HG03558 (cell line): ENCODE results near the gene SRSF12.

Experiments used
- ATAC-seq: cut with Tn5 transposase; IDR thresholded peaks from one replicate; pipeline ENCODE4 v1.9.1; 2021; ENCODE audit warnings: moderate number of reproducible peaks; ENCODE audit not compliant: unreplicated experiment; ENCODE audit errors: extremely low read depth

SRSF12 gene

GRCh38 chr6:89117211-89118108 lies at the start of gene SRSF12:
TSS of gene SRSF12 (minus strand) at chr6:89118071. CDS start at chr6:89117887, 184 bp downstream.
- ATAC-seq: no peak

- ATAC-seq: no peak
Observed at GRCh38 chr6:89162047-89162371, 44.1 kb upstream of the SRSF12 start.

DNA sequence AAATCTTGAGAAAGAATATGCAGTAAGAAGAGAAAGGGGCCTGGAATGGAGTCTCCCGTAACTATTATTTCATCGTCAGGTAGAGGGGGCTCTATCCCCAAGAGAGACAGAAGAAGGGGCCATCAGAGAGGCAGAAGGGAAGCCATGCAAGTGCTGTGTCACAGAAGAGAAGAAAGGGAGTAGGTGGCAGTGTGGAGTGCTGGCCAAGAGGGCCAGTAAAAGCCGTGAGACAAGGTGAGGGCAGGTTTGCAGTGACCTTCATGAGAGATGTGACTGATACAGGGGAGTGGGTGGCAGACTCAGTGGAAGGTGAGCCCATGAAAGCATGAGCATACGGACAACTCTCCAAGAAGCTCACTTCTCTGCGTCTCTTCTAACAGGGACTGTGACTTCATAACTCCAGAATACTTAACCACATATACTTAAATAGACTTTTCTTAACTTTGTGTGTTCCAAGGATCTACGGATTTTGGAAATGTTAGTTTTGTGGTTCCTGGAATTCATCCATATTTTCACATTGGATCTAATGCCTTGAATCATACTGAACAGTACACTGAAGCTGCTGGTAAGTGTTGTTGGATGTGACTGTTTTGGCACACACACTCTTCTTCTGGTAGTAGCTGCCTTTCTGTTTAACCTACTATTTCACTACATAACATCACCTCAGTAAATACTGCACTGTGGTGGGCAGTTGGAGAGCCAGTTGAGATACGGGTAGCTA lies 43.6 kb upstream of the SRSF12 start:
- ATAC-seq: no peak

DNA sequence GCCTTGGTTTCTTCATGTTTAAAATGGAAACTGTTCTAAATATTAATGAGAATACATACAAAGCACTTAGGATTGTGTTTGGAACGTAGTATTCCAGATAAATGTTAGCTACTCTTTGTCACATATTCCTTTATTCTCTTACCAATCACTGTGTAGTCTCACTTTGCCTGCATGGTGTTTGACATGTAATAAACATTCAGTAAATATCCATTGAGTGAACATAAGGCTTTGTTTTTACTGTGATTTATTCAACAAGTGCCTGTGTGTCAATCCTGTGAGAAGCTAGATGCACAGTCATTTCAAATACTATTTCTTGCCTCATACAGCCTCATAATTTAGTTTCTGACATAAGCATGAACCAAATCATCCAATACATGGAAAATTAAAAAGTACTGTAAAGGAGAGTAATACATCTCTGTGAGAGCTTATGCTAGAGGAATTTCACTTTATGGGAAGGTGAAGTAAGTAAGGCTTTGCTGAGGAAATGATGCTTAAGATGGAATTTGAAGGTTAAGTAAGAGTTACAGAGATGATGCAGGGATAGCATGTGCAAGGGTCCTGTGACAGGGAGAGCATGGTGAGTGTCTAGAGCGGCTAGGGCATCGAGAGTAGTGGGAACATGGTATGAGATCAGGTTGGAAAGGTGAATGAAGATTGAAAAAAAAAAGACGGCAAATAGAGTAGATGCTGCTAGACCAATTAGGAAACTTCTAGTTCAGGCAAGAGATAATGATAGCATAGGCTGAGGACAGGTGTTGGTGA lies 42.6 kb upstream of the SRSF12 start:
- ATAC-seq: no peak

DNA sequence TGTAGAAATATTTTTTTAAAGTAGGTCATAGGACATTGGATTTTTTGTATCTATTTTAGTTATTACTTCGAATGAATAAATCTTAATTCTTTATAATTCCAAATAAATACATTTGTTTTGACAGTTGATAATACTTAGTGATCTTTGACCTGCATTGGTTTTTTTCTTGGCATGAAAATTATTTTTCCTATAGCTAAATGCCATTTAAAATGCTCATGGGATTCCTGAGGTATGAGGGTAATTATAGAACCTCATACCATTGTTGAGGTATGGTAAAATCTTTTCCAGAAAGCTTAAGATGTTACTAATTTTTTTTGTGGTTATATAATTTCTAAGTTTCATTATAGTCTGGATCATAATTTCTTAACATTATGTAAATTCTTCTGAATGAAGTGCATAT lies 36.3 kb upstream of the SRSF12 start:
- no peak for ATAC-seq

DNA sequence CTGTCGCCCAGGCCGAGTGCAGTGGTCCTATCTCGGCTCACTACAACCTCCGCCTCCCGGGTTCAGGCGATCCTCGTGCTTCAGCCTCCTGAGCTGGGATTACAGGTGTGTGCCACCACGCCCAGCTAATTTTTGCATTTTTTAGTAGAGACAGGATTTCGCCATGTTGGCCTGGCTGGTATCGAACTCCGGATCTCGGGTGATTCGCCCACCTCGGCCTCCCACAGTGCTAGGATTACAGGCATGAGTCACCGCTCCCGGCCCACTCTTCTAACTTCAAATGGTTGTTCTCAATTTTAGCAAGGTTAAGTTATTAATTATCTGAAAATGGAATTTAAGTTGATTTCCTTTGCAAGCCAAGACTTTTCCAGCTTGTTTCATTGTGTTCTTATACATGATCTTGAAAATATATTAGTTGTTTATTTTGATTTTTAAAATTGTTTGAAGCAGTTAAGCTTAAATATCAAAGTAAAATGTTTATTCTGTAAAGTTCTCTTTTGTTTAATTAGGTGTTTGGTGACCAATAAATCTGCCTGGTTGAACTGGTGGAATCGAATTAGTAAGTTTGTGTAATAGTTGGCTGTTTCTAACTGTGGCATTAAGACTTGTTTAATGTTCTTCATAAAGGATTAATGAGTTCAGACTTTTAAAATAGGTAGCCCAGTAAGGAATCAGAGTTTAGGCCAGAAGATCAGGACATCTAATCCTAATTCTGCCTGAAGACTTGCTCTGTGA lies 30.3 kb upstream of the SRSF12 start:
- no peak for ATAC-seq

DNA sequence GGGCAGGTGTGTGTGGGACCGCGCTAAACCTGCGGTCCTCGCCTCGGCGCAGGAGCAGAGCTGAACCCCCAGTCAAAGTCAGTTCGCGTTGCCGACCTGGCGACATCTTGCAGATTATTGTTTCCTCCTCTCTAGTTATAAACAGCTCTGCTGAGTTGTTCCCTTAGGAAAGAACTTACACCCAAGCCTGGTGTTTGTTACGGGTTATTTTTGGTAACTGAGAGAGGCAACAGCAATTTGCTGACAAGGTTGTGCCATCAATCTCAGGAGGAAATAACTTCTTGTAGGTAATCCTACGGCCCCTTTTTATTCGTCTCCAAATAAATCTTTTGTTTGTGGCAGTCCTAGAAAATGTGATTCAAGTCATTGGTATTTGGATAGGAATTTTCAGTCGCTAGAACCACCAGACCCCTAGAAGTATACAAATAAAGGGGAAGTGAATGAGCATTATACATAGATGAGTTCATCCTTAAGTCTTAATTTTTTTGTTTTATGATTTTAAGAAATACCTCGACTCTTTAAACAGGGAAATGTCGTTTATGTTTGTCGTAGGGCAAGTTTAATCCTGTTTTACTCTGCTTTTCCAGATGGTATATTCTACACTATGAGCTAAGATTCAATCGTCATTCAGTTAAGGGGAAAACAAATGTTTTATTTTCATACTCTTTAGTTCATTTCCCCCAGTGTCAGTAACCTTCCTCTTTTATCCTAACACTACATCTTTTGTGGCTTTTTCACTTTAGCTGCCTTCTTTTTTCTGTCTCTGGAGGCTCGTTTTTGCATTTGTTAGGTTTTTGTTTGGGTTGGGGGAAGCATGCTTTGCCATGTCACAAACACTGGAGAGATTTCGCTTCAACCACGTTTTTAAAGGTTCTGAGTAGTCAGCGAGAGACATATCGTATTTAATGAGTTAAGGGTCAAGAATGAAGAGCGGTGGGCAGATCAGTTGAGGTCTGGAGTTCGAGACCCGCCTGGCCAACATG lies 29.1 kb upstream of the SRSF12 start:
- ATAC-seq: peak; percentile 23

DNA sequence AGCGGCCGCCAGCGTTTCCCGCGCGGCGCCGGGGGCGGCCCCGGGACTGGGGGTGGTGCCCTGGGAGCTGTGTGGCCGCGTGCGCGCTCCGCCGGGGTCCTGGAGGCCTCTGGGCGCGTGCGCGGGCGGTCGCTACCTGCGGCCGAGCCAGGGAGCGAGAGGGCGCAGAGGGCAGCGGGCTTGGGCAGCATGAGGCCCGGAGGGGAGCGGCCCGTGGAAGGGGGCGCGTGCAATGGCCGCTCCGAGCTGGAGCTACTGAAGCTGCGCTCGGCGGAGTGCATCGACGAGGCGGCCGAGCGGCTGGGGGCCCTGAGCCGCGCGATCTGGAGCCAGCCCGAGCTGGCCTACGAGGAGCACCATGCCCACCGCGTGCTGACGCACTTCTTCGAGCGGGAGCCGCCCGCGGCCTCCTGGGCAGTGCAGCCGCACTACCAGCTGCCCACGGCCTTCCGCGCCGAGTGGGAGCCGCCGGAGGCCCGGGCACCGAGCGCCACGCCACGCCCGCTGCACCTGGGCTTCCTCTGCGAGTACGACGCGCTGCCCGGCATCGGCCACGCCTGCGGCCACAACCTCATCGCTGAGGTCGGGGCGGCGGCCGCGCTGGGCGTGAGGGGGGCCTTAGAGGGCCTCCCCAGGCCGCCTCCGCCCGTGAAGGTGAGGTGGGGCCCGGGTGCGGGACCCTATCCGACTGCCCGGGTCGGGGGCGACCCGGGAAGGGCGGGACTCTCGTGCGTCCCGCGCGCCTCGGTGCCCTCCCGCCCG lies 28.3 kb upstream of the SRSF12 start, which contains the start of gene PM20D2:
TSS of gene PM20D2 (plus strand) at position 100 of the 762 bp plus-strand sequence. CDS start at position 190, 90 bp downstream.
- peak; percentile 32 for ATAC-seq

GRCh38 chr6:89145091-89145955 lies 27.5 kb upstream of the SRSF12 start:
- peak; percentile 30 for ATAC-seq

DNA sequence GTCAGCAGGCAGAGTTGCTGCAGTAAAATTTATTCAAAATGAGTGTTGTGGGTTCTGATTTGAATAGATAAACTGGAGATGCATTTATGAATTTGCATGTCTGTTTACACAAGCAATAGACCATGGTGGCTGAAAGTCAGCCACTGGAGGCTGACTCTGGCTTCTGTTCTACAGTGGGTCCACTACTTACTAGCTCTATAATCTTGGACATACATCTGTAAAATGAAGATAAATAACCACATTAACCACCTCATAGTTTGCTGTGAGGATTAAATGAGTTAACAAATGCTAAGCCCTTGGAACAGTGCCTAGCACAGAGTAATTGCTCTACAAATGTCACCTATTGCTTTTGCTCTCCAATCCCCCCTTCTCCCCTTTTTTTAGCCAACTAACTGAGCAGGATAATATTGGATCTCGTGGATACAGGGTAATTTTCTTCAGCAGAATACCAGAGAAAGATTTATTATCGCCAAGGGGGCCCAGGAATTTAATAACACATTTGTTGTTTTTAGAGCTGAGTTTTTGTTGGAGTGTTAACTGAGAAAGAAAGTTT lies 26.6 kb upstream of the SRSF12 start:
- no peak for ATAC-seq

DNA sequence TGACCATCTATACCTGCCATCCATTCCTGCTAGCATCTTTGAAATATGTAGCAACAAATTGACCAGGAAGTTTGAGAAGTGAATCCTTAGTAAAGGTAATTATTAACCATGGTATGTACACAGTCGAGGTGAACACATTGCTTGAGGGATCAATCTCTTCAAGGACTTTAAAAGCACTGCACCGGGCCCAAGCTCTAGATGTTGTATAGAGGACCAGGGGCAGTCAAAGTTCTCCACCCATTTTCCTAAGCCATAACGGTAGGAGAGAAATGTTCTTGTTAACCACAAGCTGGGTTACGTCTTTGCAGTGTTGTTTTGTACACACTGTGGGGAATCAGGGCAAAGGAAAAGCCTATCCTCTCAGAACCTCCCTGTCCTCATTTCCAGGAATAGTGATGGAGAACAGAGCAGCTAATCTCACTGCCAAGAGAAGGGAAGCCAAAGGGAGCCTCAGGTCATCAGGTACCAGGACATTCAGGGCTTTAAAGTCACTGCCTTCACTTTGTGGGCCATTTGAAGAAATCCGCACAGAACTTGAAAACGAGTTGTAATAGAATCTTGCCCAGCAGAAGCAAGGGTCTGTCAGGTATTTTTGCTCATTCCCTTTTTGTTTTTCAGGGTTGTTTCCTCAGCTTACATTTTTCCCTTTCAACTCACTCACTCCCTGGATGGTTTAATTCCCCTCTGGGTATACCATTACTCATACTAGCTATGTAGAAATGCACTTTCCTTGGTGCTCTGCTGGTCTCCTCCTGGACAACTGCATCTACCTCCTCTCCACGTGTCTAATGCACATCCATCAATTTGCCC lies 22.7 kb upstream of the SRSF12 start:
- no peak for ATAC-seq

DNA sequence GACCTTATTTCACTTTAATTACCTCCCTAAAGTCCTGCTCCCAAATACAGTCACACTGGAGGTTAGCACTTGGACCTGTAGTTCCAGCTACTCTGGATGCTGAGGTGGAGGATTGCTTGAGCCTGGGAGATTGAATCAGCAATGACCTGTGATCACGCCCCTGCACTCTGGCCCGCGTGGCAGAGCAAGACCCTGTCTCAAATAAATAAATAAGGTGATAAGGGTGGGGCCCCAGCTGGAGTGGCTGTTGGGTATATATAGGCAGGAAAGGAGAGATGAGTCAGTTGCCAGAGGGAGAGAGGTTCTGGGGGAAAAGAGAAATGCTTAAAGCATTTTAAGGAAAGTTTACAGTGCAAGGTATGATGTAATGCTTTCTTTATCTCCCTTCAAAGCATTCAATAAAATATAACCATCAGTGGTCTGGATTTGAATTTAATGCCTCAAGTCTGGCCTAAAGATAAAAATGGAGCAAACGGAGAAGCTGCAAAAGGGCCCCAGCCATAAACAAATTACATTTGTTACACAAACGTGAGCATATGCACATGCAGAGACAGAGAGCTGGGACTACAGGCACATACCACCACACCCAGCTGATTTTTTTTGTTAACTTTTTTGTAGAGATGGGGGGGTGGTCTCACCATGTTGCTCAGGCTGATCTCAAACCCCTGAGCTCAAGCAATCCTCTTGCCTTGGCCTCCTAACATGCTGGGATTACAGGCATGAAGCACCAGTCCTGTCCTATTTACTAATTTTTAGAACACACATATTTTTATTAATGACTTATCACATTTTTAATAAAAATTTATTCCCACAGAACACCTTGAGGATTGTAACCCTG lies 21.9 kb upstream of the SRSF12 start:
- ATAC-seq: no peak

- ATAC-seq: no peak
Observed at GRCh38 chr6:89138173-89138572, 20.3 kb upstream of the SRSF12 start.

DNA sequence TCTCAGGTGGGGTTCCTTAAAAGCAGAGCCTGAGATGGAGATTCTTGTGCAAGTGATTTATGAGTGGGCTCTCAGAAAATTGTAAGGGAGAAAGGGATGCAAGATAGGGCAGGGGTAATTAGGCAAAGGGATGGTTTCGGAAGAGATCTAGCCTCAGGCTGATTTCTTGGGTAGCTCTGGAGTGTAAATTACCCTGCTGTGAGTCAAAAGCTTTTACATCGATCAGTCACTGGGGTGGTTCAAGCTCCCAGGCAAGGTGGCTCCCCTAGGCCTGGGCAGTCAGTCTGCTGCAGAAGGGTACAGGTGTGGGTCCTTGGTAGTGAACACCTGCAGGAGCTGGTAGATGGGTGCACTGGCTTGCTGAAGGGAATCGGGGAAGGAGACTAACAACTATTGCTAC lies 16.9 kb upstream of the SRSF12 start:
- no peak for ATAC-seq

DNA sequence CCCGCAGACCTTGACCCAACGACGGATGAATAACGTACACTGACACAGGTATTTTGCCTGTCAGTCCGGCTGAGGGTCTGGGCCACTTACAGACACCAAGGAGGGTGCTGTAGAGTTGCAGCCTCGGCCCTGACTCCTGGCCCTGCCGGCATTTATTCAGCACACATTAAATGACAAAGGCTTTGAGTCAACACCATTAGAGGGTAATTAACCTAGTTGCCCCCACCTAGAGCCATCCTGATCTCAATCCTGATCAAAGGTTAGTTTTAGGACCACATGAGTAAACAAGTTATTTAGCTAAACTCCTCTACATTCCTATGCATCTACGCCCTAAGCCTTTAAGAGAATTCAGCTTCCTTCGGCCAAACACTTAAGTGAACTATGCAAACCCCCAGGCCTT lies 16.1 kb upstream of the SRSF12 start:
- ATAC-seq: no peak
